Measurements from ENCODE around the gene PXMP4. TPM values are rescaled to one million over a fixed set of nuclear protein-coding genes. Genes with fewer than 3 reads are reported as not detected.

Gene PXMP4
- total and polyA plus RNA-seq, 9 of the 15 experiments (the other 6 are each of a cell fraction or from before 2014, with no cell fraction given), result 4.8 to 29.1 (median 6.8) TPM

DNA sequence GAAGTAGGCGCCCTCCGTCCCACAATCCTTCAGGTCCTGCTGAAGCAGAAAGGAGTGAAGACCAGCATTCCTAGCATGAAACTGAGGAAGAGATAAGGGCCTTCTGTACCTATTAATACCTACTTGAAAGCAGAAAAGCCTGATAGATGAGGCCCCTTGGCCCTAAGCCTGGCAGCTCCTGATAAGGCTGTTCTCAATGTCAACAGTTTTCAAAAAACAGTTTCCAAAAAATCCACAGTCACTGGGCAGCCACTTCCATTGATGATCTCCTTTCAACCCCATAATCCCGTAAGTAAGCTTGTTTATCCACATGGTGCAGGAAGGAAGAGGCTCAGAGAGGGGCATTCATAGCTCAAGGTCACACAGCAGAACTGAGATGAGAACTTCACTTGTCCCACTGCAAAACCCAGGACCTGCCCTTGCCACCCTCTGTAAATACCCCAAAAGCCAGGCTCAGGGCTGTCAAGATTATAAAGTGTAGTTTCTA is 31.1 kb downstream of the PXMP4 start:
- POLR2A ChIA-PET, result interaction anchor here (1.1 to 1.3 kb wide), 2 partner anchors 17 to 71 kb away, joined by 3 read pairs; no protein-coding TSS in a partner anchor
- peaks cover 17% of the 10 kb centered on the region for H3K79me2 ChIP-seq (ENCODE audit: control insufficient read depth, insufficient read depth, low read length)
- H3K36me3 ChIP-seq (ENCODE audit: control insufficient read depth, insufficient read depth, low read length), result peaks cover 4% of the 10 kb centered on the region; the same call in 1 of the 3 replicates
- no peak overlapping the region for H2AFZ ChIP-seq (ENCODE audit: low read depth, low read length)
- ATAC-seq (no peak), DNase-seq (ENCODE audit: extremely low read depth in 1 of 4, low spot score in 3 of 4) (peak; percentile 47 to 84 (median 58)), FAIRE-seq (peak; percentile 85)
- BruUV-seq (replicated peaks), result no TSS peak
- in situ Hi-C loops (cut with MboI), result no loop called here
- H3K4me3 ChIP-seq, result no peak overlapping the region
- peaks cover 40 to 53% of the 10 kb centered on the region in 2 experiments for H3K4me1 ChIP-seq (replicated peaks in 1 of 2; ENCODE audit: control insufficient read depth in 2 of 2, insufficient read depth in 2 of 2, low read length in 2 of 2)
- no peaks in the 10 kb centered on the region for H3K9me3 ChIP-seq (replicated peaks; ENCODE audit: control insufficient read depth, insufficient read depth, low read depth, low read length)
- H3K4me2 ChIP-seq (ENCODE audit: insufficient read depth, low read length), result peak overlapping the region; percentile 56; the same call in 1 of the 2 replicates
- H3K9ac ChIP-seq (ENCODE audit: insufficient read depth in 1 of 2, low read depth in 2 of 2, low read length in 2 of 2), result no peak overlapping the region; a peak in 1 of 4 replicates
- H4K20me1 ChIP-seq (replicated peaks; ENCODE audit: control insufficient read depth, insufficient read depth, low read length), result peaks cover 14% of the 10 kb centered on the region; the same call in 1 of the 2 replicates
- 12% methylated on average over 3 of the region's 3 CpGs for WGBS (ENCODE audit: insufficient coverage, low coverage, missing lambda C conversion rate)
- H3K27me3 ChIP-seq (ENCODE audit: control insufficient read depth in 2 of 2, insufficient read depth in 2 of 2, low read length in 2 of 2), result no peaks in the 10 kb centered on the region
- H3K27ac ChIP-seq (ENCODE audit: extremely low read depth, low read depth, low read length), result peak overlapping the region; percentile 51
- no peaks in the 10 kb centered on the region for H3K9me1 ChIP-seq (ENCODE audit: control insufficient read depth, insufficient read depth, low read length)
- intact Hi-C loops (cut with micrococcal nuclease), result loop anchor here (5.0 kb wide), 2 partner anchors 43 to 123 kb away; partner anchors contain the start of genes CHMP4B and ZNF341
- CTCF ChIA-PET (ENCODE audit: low intra/inter-chr PET ratio), result no interaction called here
- TF ChIP-seq, protein P1, sequence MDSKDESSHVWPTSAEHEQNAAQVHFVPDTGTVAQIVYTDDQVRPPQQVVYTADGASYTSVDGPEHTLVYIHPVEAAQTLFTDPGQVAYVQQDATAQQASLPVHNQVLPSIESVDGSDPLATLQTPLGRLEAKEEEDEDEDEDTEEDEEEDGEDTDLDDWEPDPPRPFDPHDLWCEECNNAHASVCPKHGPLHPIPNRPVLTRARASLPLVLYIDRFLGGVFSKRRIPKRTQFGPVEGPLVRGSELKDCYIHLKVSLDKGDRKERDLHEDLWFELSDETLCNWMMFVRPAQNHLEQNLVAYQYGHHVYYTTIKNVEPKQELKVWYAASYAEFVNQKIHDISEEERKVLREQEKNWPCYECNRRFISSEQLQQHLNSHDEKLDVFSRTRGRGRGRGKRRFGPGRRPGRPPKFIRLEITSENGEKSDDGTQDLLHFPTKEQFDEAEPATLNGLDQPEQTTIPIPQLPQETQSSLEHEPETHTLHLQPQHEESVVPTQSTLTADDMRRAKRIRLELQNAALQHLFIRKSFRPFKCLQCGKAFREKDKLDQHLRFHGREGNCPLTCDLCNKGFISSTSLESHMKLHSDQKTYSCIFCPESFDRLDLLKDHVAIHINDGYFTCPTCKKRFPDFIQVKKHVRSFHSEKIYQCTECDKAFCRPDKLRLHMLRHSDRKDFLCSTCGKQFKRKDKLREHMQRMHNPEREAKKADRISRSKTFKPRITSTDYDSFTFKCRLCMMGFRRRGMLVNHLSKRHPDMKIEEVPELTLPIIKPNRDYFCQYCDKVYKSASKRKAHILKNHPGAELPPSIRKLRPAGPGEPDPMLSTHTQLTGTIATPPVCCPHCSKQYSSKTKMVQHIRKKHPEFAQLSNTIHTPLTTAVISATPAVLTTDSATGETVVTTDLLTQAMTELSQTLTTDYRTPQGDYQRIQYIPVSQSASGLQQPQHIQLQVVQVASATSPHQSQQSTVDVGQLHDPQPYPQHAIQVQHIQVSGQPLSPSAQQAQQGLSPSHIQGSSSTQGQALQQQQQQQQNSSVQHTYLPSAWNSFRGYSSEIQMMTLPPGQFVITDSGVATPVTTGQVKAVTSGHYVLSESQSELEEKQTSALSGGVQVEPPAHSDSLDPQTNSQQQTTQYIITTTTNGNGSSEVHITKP (IDR thresholded peaks at IDR 0.05; ENCODE audit: partially characterized antibody), result peak; percentile 11
- TF ChIP-seq, protein P2, sequence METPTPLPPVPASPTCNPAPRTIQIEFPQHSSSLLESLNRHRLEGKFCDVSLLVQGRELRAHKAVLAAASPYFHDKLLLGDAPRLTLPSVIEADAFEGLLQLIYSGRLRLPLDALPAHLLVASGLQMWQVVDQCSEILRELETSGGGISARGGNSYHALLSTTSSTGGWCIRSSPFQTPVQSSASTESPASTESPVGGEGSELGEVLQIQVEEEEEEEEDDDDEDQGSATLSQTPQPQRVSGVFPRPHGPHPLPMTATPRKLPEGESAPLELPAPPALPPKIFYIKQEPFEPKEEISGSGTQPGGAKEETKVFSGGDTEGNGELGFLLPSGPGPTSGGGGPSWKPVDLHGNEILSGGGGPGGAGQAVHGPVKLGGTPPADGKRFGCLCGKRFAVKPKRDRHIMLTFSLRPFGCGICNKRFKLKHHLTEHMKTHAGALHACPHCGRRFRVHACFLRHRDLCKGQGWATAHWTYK (CRISPR knock-in tag; IDR thresholded peaks at IDR 0.05), result no peak
- TF ChIP-seq TAF7 (tag; IDR thresholded peaks at IDR 0.05) (no peak), CREM (IDR thresholded peaks at IDR 0.05; ENCODE audit: low read depth) (peak; percentile 66), FOXA3 (CRISPR knock-in tag; conservative IDR thresholded peaks at IDR 0.05 in 1 of 2, IDR thresholded peaks at IDR 0.05 in 1 of 2) (peak in 1 of 2 experiments; percentile 69; a peak in 2 of 4 replicates), ZNF121 (CRISPR knock-in tag; conservative IDR thresholded peaks at IDR 0.05) (no peak), FOXK1 (CRISPR knock-in tag; IDR thresholded peaks at IDR 0.05; ENCODE audit: borderline replicate concordance) (0 out of 2 replicates have a peak, but pooled peaks have one; percentile 73), RNF2 (IDR thresholded peaks at IDR 0.05) (peak; percentile 74), BHLHE40 (IDR thresholded peaks at IDR 0.05; ENCODE audit: low read length) (0 out of 2 replicates have a peak, but pooled peaks have one; percentile 47)
- TF ChIP-seq, protein P3, sequence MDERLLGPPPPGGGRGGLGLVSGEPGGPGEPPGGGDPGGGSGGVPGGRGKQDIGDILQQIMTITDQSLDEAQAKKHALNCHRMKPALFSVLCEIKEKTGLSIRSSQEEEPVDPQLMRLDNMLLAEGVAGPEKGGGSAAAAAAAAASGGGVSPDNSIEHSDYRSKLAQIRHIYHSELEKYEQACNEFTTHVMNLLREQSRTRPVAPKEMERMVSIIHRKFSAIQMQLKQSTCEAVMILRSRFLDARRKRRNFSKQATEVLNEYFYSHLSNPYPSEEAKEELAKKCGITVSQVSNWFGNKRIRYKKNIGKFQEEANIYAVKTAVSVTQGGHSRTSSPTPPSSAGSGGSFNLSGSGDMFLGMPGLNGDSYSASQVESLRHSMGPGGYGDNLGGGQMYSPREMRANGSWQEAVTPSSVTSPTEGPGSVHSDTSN (CRISPR knock-in tag; IDR thresholded peaks at IDR 0.05; ENCODE audit: low read depth), result no peak
- TF ChIP-seq, protein P3 (tag; conservative IDR thresholded peaks at IDR 0.05; ENCODE audit: low read depth), result peak; percentile 76
- TF ChIP-seq, protein P4, sequence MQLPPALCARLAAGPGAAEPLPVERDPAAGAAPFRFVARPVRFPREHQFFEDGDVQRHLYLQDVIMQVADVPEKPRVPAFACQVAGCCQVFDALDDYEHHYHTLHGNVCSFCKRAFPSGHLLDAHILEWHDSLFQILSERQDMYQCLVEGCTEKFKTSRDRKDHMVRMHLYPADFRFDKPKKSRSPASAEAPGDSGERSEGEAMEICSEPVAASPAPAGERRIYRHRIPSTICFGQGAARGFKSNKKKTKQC (CRISPR knock-in tag; IDR thresholded peaks at IDR 0.05), result no peak
- TF ChIP-seq, protein P5, sequence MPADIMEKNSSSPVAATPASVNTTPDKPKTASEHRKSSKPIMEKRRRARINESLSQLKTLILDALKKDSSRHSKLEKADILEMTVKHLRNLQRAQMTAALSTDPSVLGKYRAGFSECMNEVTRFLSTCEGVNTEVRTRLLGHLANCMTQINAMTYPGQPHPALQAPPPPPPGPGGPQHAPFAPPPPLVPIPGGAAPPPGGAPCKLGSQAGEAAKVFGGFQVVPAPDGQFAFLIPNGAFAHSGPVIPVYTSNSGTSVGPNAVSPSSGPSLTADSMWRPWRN (IDR thresholded peaks at IDR 0.05; ENCODE audit: low read depth), result peak; percentile 76
